ENCODE results near the gene GPD1L. TPM values are rescaled to one million over a fixed set of nuclear protein-coding genes. Genes with fewer than 3 reads are reported as not detected.
"Not testable (repeated sequence)": the region's sequence is repeated elsewhere in the genome, so short reads cannot be mapped to it uniquely, and the experiment has no call there.

GPD1L gene
- total RNA-seq, 4 donors from 2014 or later = 24.0 to 42.8 (median 27.1) TPM

GRCh38 chr3:32113981-32114545 lies 7.6 kb downstream of the GPD1L start:
- peak in 1 of 2 donors; percentile 53 for DNase-seq (ENCODE audit: low spot score in 2 of 2)
- intact Hi-C loops (cut with DNase I; ENCODE audit: low total_unique reads) = no loop called here
- no peak overlapping the region for H3K4me3 ChIP-seq (ENCODE audit: low read depth, poor library complexity, severe bottlenecking)
- no peak for TF ChIP-seq POLR2A (IDR thresholded peaks at IDR 0.05)
- no peak for TF ChIP-seq CTCF (IDR thresholded peaks at IDR 0.05)
- 91 to 93% methylated on average over 3 of the region's 3 CpGs for WGBS, 2 donors

DNA sequence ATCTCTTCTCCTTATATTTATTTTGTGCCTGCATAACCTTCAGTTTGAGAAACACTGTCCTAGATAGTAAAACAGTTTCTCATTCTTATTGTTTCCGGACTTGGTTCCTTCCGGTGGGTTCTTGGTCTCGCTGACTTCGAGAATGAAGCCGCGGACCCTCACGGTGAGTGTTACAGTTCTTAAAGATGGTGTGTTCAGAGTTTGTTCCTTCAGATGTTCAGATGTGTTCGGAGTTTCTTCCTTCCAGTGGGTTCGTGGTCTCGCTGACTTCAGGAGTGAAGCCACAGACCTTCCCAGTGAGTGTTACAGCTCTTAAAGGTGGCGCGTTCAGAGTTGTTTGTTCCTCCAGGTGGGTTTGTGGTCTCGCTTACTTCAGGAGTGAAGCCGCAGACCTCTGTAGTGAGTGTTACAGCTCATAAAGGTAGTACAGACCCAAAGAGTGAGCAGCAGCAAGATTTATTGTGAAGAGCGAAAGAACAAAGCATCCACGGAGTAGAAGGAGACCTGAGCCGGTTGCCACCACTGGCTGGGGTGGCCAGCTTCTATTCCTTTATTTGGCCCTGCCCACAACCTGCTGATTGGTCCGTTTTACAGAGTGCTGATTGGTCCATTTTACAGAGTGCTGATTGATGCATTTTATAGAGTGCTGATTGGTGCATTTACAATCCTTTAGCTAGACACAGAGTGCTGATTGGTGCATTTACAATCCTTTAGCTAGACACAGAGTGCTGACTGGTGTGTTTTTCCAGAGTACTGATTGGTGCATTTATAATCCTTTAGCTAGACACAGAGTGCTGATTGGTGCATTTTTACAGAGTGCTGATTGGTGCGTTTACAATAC lies 8.3 kb downstream of the GPD1L start:
- 85 to 92% methylated on average over 19 of the region's 19 CpGs for WGBS, 2 donors
- intact Hi-C loops (cut with DNase I; ENCODE audit: low total_unique reads) = loop anchor here (5.0 kb wide), 1 partner anchor 1318 kb away; no protein-coding TSS in a partner anchor
- peak in 1 of 2 donors; percentile 52 for DNase-seq (ENCODE audit: low spot score in 2 of 2)
- not testable (repeated sequence) for H3K4me3 ChIP-seq (ENCODE audit: low read depth, poor library complexity, severe bottlenecking)

- no peak overlapping the region for H3K4me3 ChIP-seq (ENCODE audit: low read depth, poor library complexity, severe bottlenecking)
- WGBS, 2 donors = 67 to 74% methylated on average over 1 of the region's 1 CpG
- intact Hi-C loops (cut with DNase I; ENCODE audit: low total_unique reads) = loop anchor here (5.0 kb wide), 1 partner anchor 1315 kb away; no protein-coding TSS in a partner anchor
- no peak for DNase-seq (ENCODE audit: low spot score in 2 of 2)
- TF ChIP-seq POLR2A (IDR thresholded peaks at IDR 0.05) = no peak
- TF ChIP-seq CTCF (IDR thresholded peaks at IDR 0.05) = no peak
Observed at GRCh38 chr3:32117320-32117719, 10.9 kb downstream of the GPD1L start.

GRCh38 chr3:32118215-32118614 lies 11.8 kb downstream of the GPD1L start:
- H3K4me3 ChIP-seq (ENCODE audit: low read depth, poor library complexity, severe bottlenecking) = no peak overlapping the region
- WGBS, 2 donors = 94 to 95% methylated on average over 2 of the region's 2 CpGs
- intact Hi-C loops (cut with DNase I; ENCODE audit: low total_unique reads) = loop anchor here (5.0 kb wide), 1 partner anchor 1314 kb away; no protein-coding TSS in a partner anchor
- no peak for DNase-seq (ENCODE audit: low spot score in 2 of 2)
- no peak for TF ChIP-seq CTCF (IDR thresholded peaks at IDR 0.05)
- TF ChIP-seq POLR2A (IDR thresholded peaks at IDR 0.05) = no peak

DNA sequence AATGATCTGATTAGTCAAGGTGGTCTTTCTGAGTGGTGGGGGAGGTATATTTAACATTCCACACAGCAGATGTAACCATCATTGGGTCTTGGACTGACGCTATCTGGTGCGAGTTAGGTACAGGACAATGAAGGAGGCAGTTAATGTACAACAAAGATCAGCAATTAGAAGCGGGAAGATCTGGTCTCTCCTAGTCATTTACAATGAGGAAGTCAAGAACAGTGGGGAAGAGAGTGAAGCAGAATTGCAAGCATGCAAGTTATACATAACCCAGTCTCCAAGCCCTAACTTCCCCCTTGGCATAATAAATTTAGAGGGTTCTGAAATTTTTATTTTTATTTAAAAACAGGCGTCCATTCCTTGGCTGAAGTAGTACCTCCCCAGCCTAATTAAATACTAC lies 14.1 kb downstream of the GPD1L start:
- intact Hi-C loops (cut with DNase I; ENCODE audit: low total_unique reads) = no loop called here
- 87 to 92% methylated on average over 4 of the region's 4 CpGs for WGBS, 2 donors
- no peak for TF ChIP-seq POLR2A (IDR thresholded peaks at IDR 0.05)
- TF ChIP-seq CTCF (IDR thresholded peaks at IDR 0.05) = no peak

DNA sequence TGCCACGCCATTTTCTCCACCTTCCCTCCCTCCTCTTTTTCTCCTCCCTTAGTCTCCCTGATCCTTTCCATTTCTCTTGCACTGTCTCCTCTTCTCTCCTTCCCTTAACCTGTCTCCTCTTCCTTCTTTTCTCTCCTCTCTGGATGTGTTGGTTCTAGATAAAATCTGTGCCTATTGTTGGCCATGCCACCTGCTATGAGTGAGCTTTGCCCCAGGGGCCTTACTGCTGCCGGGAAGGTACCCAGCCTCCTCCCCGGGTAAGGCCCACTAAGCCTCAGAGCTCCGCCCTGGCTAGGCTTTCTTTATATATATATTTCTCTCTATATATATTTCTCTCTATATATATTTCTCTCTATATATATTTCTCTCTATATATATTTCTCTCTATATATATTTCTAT lies 14.7 kb downstream of the GPD1L start:
- WGBS, 2 donors = 58 to 76% methylated on average over 4 of the region's 4 CpGs
- no peak overlapping the region for H3K4me3 ChIP-seq (ENCODE audit: low read depth, poor library complexity, severe bottlenecking)
- intact Hi-C loops (cut with DNase I; ENCODE audit: low total_unique reads) = no loop called here
- TF ChIP-seq POLR2A (IDR thresholded peaks at IDR 0.05) (no peak), CTCF (IDR thresholded peaks at IDR 0.05) (no peak)
- no peak for DNase-seq (ENCODE audit: low spot score in 2 of 2)

More for the DNA sequence above, 14.1 kb downstream of the GPD1L start:
- no peak for DNase-seq (ENCODE audit: low spot score in 2 of 2)
- H3K4me3 ChIP-seq (ENCODE audit: low read depth, poor library complexity, severe bottlenecking) = no peak overlapping the region

Data from lower leg skin (tissue), 4 donors.